Ovary (tissue), 9 donors: ENCODE data around the gene SYS1. TPM values are rescaled to one million over a fixed set of nuclear protein-coding genes. Genes with fewer than 3 reads are reported as not detected.

Experiments
- DNase-seq, 5 donors: peaks; one replicate each; pipeline ENCODE4 v3.0.0-alpha.2; 2019 to 2020
- H3K27ac ChIP-seq, 2 donors: fragments of 200-600 bp; one replicate each; pipeline versions ENCODE4 v1.5.1 to v1.8.0; 2019 to 2022
- H3K27me3 ChIP-seq: fragments of 200-600 bp; one replicate; pipeline ENCODE4 v1.8.0; 2022
- H3K36me3 ChIP-seq: fragments of 200-600 bp; sonication (generic); one replicate; pipeline ENCODE4 v1.5.1; 2019
- H3K4me1 ChIP-seq: one replicate; pipeline ENCODE4 v1.8.1; 2013; ENCODE audit warnings: mild to moderate bottlenecking, moderate library complexity; ENCODE audit not compliant: insufficient read depth
- H3K4me3 ChIP-seq: fragments of 200-600 bp; sonication (generic); one replicate; pipeline ENCODE4 v1.5.1; 2017
- H3K9me3 ChIP-seq, 2 donors: fragments of 200-600 bp in 1 of 2; sonication (generic) in 1 of 2; one replicate each; pipeline versions ENCODE4 v1.5.1 to v1.8.1; 2013 to 2019; ENCODE audit warnings: mild to moderate bottlenecking in 1 of 2, moderate library complexity in 1 of 2
- EP300 ChIP-seq: sonication (generic); formaldehyde crosslinking; IDR thresholded peaks from one replicate; pipeline ENCODE4 v1.6.1; 2017; ENCODE audit warnings: antibody characterized with exemption
- POLR2A ChIP-seq: fragments of 450-650 bp; IDR thresholded peaks from one replicate; pipeline ENCODE4 v1.6.1; 2017; ENCODE audit warnings: antibody characterized with exemption, mild to moderate bottlenecking, moderate library complexity
- WGBS, 3 donors: extraction: QIAGEN DNeasy Blood & Tissue Kit in 1 of 3; methylation state at CpG; one replicate each; pipeline versions ENCODE4 v1.1.5 to v1.1.7; 2013 to 2017; 5-methylcytosine and 5-hydroxymethylcytosine counted together
- intact Hi-C, 4 donors: fragments of 100-400 bp; cut with DNase I; formaldehyde crosslinking; loops; one replicate each; pipeline versions ENCODE4 v1.11.0 to v1.15.1; 2022 to 2023
- polyA plus RNA-seq, 2 donors: library from polyadenylated mRNA; stranded (reverse); fragments of 200-250 nt in 1 of 2; fragments of 350-450 nt in 1 of 2; fragmentation: Illumina TruSeq in 1 of 2; extraction: RNeasy Lipid Tissue Mini Kit (QIAGEN cat#74804) in 1 of 2; gene quantifications; one replicate each; pipeline ENCODE4 v1.2.3, GENCODE V29; 2013 to 2014
- total RNA-seq, 7 donors: library from RNA; depleted of rRNA in 2 of 7; stranded (reverse); fragments of >200 nt in 2 of 7; fragmentation: NEBNext Ultra II Directional in 3 of 7; extraction: Animal tissue kit (Norgen Biotek cat#: 25700) in 3 of 7; gene quantifications; one replicate each; pipeline versions ENCODE4 v1.1.0 to v1.2.4, GENCODE V29; 2016 to 2023
- TF ChIP-seq, protein P1 (sequence below), 3 donors: fragments of 450-650 bp in 2 of 3; fragments of 200-600 bp in 1 of 3; IDR thresholded peaks; one replicate each; pipeline versions ENCODE4 v1.5.1 to v1.8.0; 2016 to 2022; ENCODE audit warnings: antibody characterized with exemption in 3 of 3, mild to moderate bottlenecking in 1 of 3
- donor health status: DM: no; HTN: no; CAD: no; lungs with moderate emphysema.
- donor health status: DM: no; HTN: no; CAD: no.
- donor health status: Bipolar disorder and iron deficiency.
- donor health status: DM: yes; HTN: yes; CAD: no.
- donor health status: DM: no; HTN: no; CAD: no.
- donor health status: DM: yes; HTN: yes; CAD: no.

SYS1 gene
- total and polyA plus RNA-seq, 9 donors = 29.2 to 69.7 (median 33.0) TPM

DNA sequence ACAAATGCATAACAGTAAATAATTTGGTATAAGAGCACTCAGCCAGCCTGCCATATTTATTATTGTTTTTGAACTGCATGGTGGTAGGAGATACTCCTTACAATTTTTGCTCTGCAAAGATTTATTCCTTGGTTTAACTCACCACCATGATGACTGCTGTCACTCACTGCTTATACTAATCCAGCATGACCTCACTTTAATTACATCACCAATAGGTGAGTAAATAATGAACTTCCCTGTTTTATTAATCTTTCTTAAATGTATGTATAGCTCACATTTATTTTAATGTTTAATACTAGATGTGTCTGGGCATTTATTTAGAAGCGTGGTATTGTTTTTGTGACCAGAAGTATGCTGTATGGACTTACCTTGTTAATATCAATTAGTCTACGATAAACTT is 28.0 kb downstream of the SYS1 start:
- Histone ChIP-seq H3K36me3 (no peaks in the 10 kb centered on the region), H3K4me1 (no peaks in the 10 kb centered on the region), H3K9me3 (no peaks in the 10 kb centered on the region), H3K27me3 (no peaks in the 10 kb centered on the region), H3K4me3 (no peak overlapping the region), H3K27ac (no peak overlapping the region)
- intact Hi-C loops = no loop called here
- no peak for TF ChIP-seq POLR2A
- TF ChIP-seq EP300 = no peak
- TF ChIP-seq, protein P1, sequence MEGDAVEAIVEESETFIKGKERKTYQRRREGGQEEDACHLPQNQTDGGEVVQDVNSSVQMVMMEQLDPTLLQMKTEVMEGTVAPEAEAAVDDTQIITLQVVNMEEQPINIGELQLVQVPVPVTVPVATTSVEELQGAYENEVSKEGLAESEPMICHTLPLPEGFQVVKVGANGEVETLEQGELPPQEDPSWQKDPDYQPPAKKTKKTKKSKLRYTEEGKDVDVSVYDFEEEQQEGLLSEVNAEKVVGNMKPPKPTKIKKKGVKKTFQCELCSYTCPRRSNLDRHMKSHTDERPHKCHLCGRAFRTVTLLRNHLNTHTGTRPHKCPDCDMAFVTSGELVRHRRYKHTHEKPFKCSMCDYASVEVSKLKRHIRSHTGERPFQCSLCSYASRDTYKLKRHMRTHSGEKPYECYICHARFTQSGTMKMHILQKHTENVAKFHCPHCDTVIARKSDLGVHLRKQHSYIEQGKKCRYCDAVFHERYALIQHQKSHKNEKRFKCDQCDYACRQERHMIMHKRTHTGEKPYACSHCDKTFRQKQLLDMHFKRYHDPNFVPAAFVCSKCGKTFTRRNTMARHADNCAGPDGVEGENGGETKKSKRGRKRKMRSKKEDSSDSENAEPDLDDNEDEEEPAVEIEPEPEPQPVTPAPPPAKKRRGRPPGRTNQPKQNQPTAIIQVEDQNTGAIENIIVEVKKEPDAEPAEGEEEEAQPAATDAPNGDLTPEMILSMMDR (IDR thresholded peaks at IDR 0.05) = no peak
- no peak for DNase-seq
- 95 to 98% (median 97%) methylated on average over 2 of the region's 2 CpGs for WGBS, 3 donors

- Histone ChIP-seq H3K9me3 (no peaks in the 10 kb centered on the region), H3K4me1 (no peaks in the 10 kb centered on the region), H3K4me3 (no peak overlapping the region), H3K27me3 (no peaks in the 10 kb centered on the region), H3K36me3 (no peaks in the 10 kb centered on the region), H3K27ac (no peak overlapping the region)
- WGBS, 3 donors = 66 to 72% (median 69%) methylated on average over 2 of the region's 2 CpGs
- intact Hi-C loops = no loop called here
- DNase-seq = no peak
- TF ChIP-seq, protein P1 (IDR thresholded peaks at IDR 0.05) = no peak
- TF ChIP-seq EP300 (no peak), POLR2A (no peak)
Measured at GRCh38 chr20:45391559-45391958, 28.6 kb downstream of the SYS1 start.

DNA sequence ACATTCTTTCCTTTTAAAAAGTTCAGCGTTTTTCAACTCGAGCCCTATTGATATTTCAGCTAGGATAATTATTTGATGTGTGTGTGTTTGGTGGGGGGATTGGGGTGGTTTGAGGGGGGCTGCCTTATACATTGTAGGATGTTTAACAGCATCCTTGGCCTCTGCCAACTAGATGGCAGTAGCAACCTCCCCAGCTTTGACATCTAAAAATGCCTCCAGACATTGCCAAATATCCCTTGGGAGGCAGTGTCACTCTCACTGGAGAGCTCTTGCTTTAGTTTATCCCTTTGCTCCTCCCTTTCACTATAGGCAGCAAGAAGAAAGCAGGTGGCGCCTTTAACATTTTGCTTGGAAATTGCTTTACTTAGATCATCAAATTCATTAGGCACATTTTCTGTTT is 29.8 kb downstream of the SYS1 start:
- no peak for TF ChIP-seq POLR2A
- TF ChIP-seq, protein P1 (IDR thresholded peaks at IDR 0.05) = no peak
- TF ChIP-seq EP300 = no peak
- Histone ChIP-seq H3K4me3 (no peak overlapping the region), H3K27me3 (no peaks in the 10 kb centered on the region), H3K9me3 (no peaks in the 10 kb centered on the region), H3K27ac (no peak overlapping the region), H3K36me3 (no peaks in the 10 kb centered on the region), H3K4me1 (no peaks in the 10 kb centered on the region)
- WGBS, 3 donors = 66 to 76% (median 72%) methylated on average over 3 of the region's 3 CpGs
- DNase-seq = no peak
- intact Hi-C loops = no loop called here

DNA sequence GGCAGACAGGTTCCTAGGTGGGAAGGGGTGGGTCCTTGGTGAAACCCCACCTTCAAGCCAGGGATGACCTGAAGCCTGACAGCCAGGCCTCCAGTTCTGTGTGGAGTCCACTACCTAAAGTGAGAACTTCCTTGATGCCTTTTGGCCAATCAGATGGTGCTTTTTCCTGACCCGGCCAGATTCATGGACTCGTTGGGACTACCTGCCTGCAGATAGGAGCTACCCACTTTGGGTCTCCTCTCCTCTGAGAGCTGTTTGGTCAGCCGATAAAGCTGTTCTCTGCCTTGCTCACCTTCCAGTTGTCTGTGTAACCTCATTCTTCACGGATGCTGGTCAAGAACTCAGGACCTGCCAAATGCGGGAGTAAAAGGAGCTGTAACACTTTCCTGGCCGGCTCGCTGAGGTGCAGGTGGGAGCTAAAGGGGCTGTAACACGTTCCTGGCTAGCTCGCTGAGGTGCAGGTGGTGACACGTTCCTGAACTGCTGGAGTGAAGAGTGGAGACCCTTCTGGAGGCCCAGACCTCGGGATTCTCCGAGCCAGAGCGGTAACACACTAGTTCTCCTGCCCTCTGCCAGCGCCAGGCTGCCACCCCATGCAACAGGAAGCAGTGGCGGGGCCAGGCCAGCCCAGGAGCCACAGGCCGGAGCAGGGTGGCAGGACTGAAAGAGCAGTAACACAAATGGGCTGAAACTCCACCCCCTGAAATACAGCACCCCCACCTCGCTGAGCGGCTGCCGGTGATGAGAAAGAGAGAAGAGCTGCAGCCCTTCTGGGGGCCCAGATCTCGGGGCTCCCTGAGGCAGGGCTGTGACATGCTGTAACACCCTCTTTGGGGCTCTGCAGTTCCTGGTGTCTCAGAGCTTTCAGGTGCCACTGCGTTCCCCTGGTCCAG is 31.5 kb downstream of the SYS1 start:
- H3K27ac ChIP-seq = no peak overlapping the region
- no peak for TF ChIP-seq EP300
- TF ChIP-seq POLR2A = no peak
- TF ChIP-seq, protein P1 (IDR thresholded peaks at IDR 0.05) = no peak
- H3K4me1 ChIP-seq = no peaks in the 10 kb centered on the region
- no peaks in the 10 kb centered on the region for H3K36me3 ChIP-seq
- intact Hi-C loops = no loop called here
- H3K4me3 ChIP-seq = no peak overlapping the region
- no peak for DNase-seq
- H3K9me3 ChIP-seq = no peaks in the 10 kb centered on the region
- 80 to 85% (median 84%) methylated on average over 21 of the region's 21 CpGs for WGBS, 3 donors
- H3K27me3 ChIP-seq = no peaks in the 10 kb centered on the region
